ENCODE measurements around the gene CARD11. TPM values are rescaled to one million over a fixed set of nuclear protein-coding genes. Genes with fewer than 3 reads are reported as not detected.

The CARD11 gene
- total and polyA plus RNA-seq, 2 of the 13 experiments (the other 11 are each of a cell fraction or from before 2014, with no cell fraction given), result 0.04 TPM; not detected in 1

DNA sequence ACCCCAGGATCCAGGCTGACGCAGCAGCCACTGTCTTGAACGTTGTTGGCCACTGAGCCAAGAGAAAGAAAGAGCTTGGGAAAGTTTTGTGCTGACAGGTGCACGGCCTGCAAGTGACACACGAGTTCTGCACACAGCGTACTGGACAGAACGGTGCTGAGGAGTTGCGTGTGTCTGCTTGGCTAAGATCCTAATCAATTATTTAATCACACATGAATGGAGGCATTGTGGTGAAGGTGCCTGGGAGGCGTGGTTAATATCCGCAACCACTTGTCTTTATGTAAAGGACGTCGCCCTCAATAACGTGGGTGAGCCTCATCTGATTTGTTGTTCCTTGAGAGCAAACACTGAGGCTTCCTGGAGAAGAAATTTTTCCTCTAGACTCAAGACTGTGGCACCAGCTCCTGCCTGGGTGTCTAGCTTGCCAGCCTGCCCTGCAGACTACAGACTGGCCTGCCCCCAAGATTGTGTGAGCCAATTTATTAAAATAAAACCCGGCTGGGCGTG lies 183.0 kb downstream of the CARD11 start (continued):
- TF ChIP-seq, protein P1, sequence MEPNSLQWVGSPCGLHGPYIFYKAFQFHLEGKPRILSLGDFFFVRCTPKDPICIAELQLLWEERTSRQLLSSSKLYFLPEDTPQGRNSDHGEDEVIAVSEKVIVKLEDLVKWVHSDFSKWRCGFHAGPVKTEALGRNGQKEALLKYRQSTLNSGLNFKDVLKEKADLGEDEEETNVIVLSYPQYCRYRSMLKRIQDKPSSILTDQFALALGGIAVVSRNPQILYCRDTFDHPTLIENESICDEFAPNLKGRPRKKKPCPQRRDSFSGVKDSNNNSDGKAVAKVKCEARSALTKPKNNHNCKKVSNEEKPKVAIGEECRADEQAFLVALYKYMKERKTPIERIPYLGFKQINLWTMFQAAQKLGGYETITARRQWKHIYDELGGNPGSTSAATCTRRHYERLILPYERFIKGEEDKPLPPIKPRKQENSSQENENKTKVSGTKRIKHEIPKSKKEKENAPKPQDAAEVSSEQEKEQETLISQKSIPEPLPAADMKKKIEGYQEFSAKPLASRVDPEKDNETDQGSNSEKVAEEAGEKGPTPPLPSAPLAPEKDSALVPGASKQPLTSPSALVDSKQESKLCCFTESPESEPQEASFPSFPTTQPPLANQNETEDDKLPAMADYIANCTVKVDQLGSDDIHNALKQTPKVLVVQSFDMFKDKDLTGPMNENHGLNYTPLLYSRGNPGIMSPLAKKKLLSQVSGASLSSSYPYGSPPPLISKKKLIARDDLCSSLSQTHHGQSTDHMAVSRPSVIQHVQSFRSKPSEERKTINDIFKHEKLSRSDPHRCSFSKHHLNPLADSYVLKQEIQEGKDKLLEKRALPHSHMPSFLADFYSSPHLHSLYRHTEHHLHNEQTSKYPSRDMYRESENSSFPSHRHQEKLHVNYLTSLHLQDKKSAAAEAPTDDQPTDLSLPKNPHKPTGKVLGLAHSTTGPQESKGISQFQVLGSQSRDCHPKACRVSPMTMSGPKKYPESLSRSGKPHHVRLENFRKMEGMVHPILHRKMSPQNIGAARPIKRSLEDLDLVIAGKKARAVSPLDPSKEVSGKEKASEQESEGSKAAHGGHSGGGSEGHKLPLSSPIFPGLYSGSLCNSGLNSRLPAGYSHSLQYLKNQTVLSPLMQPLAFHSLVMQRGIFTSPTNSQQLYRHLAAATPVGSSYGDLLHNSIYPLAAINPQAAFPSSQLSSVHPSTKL (CRISPR knock-in tag; IDR thresholded peaks at IDR 0.05), result peak; percentile 25; the same call in 1 of the 2 replicates
- no peak for TF ChIP-seq AHR (CRISPR knock-in tag; IDR thresholded peaks at IDR 0.05)
- TF ChIP-seq SOX13 (IDR thresholded peaks at IDR 0.05), result no peak
- peak in 1 of 2 experiments; percentile 82; a peak in 2 of 4 replicates for TF ChIP-seq SOX13 (CRISPR knock-in tag; conservative IDR thresholded peaks at IDR 0.05 in 1 of 2, IDR thresholded peaks at IDR 0.05 in 1 of 2)
- peak; percentile 49 for TF ChIP-seq MAFF (IDR thresholded peaks at IDR 0.05; ENCODE audit: low read depth, low read length)
- TF ChIP-seq MAFK (conservative IDR thresholded peaks at IDR 0.05 in 1 of 2, IDR thresholded peaks at IDR 0.05 in 1 of 2; ENCODE audit: low read length in 2 of 2), result 0 out of 4 replicates have a peak, but pooled peaks have one; percentile 17 to 21
- TF ChIP-seq, protein P2, sequence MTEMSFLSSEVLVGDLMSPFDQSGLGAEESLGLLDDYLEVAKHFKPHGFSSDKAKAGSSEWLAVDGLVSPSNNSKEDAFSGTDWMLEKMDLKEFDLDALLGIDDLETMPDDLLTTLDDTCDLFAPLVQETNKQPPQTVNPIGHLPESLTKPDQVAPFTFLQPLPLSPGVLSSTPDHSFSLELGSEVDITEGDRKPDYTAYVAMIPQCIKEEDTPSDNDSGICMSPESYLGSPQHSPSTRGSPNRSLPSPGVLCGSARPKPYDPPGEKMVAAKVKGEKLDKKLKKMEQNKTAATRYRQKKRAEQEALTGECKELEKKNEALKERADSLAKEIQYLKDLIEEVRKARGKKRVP (CRISPR knock-in tag; IDR thresholded peaks at IDR 0.05), result 0 out of 4 replicates have a peak, but pooled peaks of 1 of the 2 experiments have one; percentile 42
- TF ChIP-seq, protein P3, sequence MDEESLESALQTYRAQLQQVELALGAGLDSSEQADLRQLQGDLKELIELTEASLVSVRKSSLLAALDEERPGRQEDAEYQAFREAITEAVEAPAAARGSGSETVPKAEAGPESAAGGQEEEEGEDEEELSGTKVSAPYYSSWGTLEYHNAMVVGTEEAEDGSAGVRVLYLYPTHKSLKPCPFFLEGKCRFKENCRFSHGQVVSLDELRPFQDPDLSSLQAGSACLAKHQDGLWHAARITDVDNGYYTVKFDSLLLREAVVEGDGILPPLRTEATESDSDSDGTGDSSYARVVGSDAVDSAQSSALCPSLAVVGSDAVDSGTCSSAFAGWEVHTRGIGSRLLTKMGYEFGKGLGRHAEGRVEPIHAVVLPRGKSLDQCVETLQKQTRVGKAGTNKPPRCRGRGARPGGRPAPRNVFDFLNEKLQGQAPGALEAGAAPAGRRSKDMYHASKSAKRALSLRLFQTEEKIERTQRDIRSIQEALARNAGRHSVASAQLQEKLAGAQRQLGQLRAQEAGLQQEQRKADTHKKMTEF (CRISPR knock-in tag; IDR thresholded peaks at IDR 0.05), result 0 out of 2 replicates have a peak, but pooled peaks have one; percentile 42
